ENCODE measurements around the gene PTGER4. TPM values are rescaled to one million over a fixed set of nuclear protein-coding genes. Genes with fewer than 3 reads are reported as not detected.
"Not testable (repeated sequence)": the region's sequence is repeated elsewhere in the genome, so short reads cannot be mapped to it uniquely, and the experiment has no call there.

Gene PTGER4
- total RNA-seq, 1 donor from 2014 or later = 73.3 TPM

- peak overlapping the region; percentile 39 for H3K4me3 Mint-ChIP-seq
- H3K36me3 Mint-ChIP-seq (ENCODE audit: low read depth) = no peaks in the 10 kb centered on the region
- peaks cover 36% of the 10 kb centered on the region for H3K4me1 Mint-ChIP-seq
- ChIA-PET POLR2A (interaction anchor here (0.5 to 0.8 kb wide), 6 partner anchors 26 to 1250 kb away, joined by 3 to 7 read pairs (median 4); partner anchors contain the start of genes PTGER4 and RIMOC1), CTCF (interaction anchor here (1.0 to 1.9 kb wide), 2 partner anchors 287 to 705 kb away, joined by 3 to 6 read pairs; no protein-coding TSS in a partner anchor)
- peak overlapping the region; percentile 19 for H3K27ac Mint-ChIP-seq
- intact Hi-C loops (cut with micrococcal nuclease) = loop anchor here (1.0 to 2.0 kb wide), 2 partner anchors 15 to 26 kb away; partner anchors contain the start of gene PTGER4
- no peak for DNase-seq
- no peaks in the 10 kb centered on the region for H3K27me3 Mint-ChIP-seq
- TF ChIP-seq CTCF (IDR thresholded peaks at IDR 0.05) = no peak
- H3K9me3 Mint-ChIP-seq = no peaks in the 10 kb centered on the region
- ATAC-seq (ENCODE audit: low read depth) = peak; percentile 62
Measured at GRCh38 chr5:40653221-40654022, 26.3 kb upstream of the PTGER4 start.

DNA sequence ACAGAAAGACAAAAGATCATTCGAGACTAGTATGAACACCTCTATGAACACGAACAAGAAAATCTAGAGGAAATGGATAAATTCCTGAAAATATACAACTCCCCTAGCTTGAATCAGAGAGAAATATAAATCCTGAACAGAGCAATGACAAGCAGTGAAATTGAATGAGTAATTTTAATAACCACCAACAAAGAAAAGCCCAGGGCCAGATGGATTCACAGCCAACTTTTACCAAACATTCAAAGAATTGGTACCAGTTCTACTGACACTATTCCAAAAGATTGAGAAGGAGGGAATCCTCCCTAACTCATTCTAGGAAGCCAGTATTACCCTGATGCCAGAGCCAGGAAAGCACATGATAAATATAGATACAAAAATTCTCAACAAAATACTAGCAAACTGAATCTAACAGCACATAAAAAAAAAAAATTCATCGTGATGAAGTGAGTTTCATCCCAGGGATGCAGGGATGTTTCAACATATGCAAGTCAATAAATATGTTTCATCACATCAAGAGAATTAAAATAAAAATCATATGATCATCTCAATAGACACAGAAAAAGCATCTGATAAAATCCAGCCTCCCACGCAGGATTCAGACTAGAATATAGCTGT lies 25.2 kb upstream of the PTGER4 start:
- no peaks in the 10 kb centered on the region for H3K36me3 Mint-ChIP-seq (ENCODE audit: low read depth)
- H3K4me3 Mint-ChIP-seq = no peak overlapping the region
- TF ChIP-seq CTCF (IDR thresholded peaks at IDR 0.05) = no peak
- peaks cover 34% of the 10 kb centered on the region for H3K4me1 Mint-ChIP-seq
- ChIA-PET POLR2A (no interaction called here), CTCF (interaction anchor here (0.7 kb wide), 1 partner anchor 706 kb away, joined by 3 read pairs; no protein-coding TSS in a partner anchor)
- intact Hi-C loops (cut with micrococcal nuclease) = no loop called here
- no peak overlapping the region for H3K27ac Mint-ChIP-seq
- DNase-seq (no peak), ATAC-seq (ENCODE audit: low read depth) (no peak)
- no peaks in the 10 kb centered on the region for H3K9me3 Mint-ChIP-seq
- no peaks in the 10 kb centered on the region for H3K27me3 Mint-ChIP-seq

DNA sequence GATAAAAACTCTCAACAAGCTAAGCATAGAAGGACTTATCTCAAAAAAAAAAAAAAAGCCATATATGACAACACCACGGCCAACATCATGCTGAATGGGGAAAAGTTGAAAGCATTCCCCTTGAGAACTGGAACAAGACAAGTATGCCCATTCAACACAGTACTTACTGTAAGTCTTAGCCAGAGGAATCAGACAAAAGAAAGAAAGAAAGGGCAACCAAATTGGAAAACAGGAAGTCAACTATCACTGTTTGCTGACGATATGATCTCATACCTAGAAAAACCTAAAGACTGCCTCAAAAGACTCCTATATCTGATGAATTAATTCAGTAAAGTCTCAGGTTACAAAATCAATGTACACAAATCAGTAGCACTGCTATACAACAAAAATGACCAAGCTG lies 24.6 kb upstream of the PTGER4 start:
- Mint-ChIP-seq H3K4me1 (peaks cover 28% of the 10 kb centered on the region), H3K4me3 (no peak overlapping the region), H3K27me3 (no peaks in the 10 kb centered on the region), H3K27ac (no peak overlapping the region), H3K9me3 (no peaks in the 10 kb centered on the region), H3K36me3 (ENCODE audit: low read depth) (no peaks in the 10 kb centered on the region)
- intact Hi-C loops (cut with micrococcal nuclease) = no loop called here
- no peak for ATAC-seq (ENCODE audit: low read depth)
- ChIA-PET POLR2A (no interaction called here), CTCF (interaction anchor here (0.7 kb wide), 1 partner anchor 707 kb away, joined by 3 read pairs; no protein-coding TSS in a partner anchor)
- DNase-seq = no peak
- TF ChIP-seq CTCF (IDR thresholded peaks at IDR 0.05) = no peak

- H3K27ac Mint-ChIP-seq = not testable (repeated sequence)
- H3K4me1 Mint-ChIP-seq = peaks cover 28% of the 10 kb centered on the region
Measured at GRCh38 chr5:40656091-40656490, 23.6 kb upstream of the PTGER4 start.

GRCh38 chr5:40656766-40657165 lies 22.9 kb upstream of the PTGER4 start:
- intact Hi-C loops (cut with micrococcal nuclease) = no loop called here
- ChIA-PET POLR2A (no interaction called here), CTCF (no interaction called here)
- H3K4me1 Mint-ChIP-seq = peaks cover 28% of the 10 kb centered on the region
- no peak overlapping the region for H3K27ac Mint-ChIP-seq
- H3K9me3 Mint-ChIP-seq = no peaks in the 10 kb centered on the region
- H3K36me3 Mint-ChIP-seq (ENCODE audit: low read depth) = no peaks in the 10 kb centered on the region
- no peak overlapping the region for H3K4me3 Mint-ChIP-seq
- no peaks in the 10 kb centered on the region for H3K27me3 Mint-ChIP-seq
- TF ChIP-seq CTCF (IDR thresholded peaks at IDR 0.05) = no peak
- DNase-seq (no peak), ATAC-seq (ENCODE audit: low read depth) (no peak)

More at GRCh38 chr5:40656091-40656490, 23.6 kb upstream of the PTGER4 start:
- H3K27me3 Mint-ChIP-seq; intact Hi-C loops (cut with micrococcal nuclease); DNase-seq; POLR2A ChIA-PET; H3K36me3 Mint-ChIP-seq (ENCODE audit: low read depth); H3K9me3 Mint-ChIP-seq; CTCF ChIA-PET; H3K4me3 Mint-ChIP-seq; ATAC-seq (ENCODE audit: low read depth): not testable (repeated sequence)

All from activated B cell treated with CpG ODN at 0.5 μM for 24 hours (primary cell).